ENCODE data around the gene TSHZ1.
A peak's percentile ranks its signal among the peaks of the same experiment; 100 is the strongest.

The TSHZ1 gene

DNA sequence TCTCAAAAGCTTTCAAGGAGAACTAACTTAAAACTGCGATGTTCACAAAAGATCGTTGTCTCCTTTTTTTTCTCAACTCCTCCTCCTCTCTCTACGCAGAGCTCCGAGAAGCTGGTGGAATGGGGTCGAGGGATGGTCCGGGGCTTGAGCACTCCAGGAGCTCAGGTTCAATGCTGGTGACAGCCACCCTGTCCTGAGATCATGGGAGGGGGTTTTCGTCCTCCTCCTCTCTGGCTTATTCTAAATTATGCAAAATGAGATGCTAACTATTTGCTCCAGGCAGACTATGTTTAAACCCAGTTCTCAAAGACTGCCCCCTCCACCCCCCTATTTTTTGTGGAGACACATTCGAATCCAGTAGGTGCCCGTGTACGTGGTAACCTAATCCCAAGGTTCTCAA, 11.8 kb downstream of the TSHZ1 start:
- DNase-seq, result no peak

GRCh38 chr18:75223687-75224347, 13.2 kb downstream of the TSHZ1 start:
- DNase-seq, result peak; percentile 68

DNA sequence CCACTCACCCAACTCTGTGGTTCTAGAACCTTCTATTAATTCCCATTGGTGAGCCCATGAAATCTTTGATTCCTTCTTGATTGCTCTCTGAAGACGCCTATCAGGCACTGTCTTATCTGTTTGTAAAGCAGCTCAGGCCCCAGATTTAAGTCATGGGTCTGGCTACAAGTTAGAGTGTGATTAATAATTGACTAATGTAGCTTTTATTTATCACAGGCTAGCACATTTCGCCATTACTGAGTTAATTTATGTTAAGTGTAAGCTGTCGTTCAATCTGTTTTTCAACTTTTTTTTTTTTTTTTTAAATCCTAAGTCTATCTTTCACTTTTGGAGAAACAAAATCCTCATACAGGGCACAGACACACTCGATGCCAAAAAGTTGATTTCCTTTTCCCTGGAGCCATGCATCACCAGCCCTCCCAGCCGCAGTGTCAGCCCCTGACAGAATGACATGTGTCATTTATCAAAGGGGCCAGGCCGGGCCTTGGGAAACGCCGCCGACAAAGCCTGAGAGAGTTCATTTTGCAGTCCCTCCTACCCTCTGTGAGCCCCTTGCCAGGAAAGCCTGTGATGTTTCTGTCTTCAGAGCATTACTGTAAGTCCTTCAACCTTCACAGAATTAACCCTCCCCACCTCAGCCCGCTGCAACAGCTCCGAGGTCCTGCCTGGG, 15.8 kb downstream of the TSHZ1 start:
- no peak for DNase-seq

DNA sequence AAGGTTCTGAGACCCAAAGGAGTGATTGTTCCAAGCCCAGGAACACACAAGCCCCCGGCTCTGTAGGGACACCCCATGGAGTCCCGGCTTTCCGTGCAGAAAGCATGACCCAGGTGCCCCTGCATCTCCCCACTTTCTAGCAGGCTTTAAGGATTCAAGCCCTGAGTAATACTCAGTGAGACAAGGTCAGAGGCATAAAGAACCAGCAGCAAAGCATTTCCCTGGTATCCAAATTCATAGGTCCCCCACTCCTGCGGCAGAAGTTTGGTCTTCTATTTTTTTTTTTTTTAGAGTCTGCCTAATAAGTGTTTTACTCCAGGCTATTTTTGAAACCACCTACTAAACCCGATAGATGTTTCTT, 16.3 kb downstream of the TSHZ1 start:
- DNase-seq, result no peak

GRCh38 chr18:75227535-75228296, 17.1 kb downstream of the TSHZ1 start:
- DNase-seq, result no peak

DNA sequence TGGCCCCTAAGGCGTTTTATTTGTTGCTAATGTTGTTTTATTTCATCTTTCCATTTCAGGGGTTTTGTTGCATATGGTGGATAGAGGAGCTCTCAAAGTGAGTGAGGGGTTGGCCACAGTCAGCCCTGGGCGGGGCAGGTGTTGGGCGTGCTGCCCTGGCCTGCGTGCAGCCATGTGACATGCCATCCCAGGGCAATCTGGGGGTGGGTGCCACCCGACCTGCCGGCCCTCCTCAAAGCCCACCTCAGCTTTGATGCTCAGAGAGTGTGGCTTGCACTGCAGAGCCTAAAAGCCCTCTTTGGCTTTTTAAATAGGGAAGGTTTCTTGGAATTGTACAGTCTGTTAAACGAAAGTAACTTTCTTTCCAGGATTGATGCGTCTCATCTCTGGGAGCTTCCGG, 18.4 kb downstream of the TSHZ1 start:
- no peak for DNase-seq

DNA sequence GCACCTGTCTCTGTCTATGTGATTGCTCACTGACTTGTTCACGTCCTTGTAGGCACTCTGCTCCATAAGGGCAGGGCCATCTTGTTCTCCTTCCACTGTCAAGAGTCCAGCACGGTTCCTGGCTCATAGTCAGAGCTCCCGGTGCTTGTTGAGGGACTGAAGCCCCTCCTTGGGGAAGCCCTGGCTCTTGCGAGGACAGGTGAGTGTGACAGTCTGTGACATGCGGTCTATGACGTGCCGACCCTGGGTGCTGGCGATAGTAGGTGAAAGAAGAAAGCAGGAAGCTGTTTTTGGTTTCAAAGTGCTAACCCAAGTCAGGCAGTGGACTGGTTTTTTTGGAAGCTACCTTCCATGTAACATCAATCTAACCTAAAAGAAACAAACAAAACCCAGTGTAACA, 18.8 kb downstream of the TSHZ1 start:
- DNase-seq, result no peak

GRCh38 chr18:75230163-75231052, 19.8 kb downstream of the TSHZ1 start:
- no peak for DNase-seq

DNA sequence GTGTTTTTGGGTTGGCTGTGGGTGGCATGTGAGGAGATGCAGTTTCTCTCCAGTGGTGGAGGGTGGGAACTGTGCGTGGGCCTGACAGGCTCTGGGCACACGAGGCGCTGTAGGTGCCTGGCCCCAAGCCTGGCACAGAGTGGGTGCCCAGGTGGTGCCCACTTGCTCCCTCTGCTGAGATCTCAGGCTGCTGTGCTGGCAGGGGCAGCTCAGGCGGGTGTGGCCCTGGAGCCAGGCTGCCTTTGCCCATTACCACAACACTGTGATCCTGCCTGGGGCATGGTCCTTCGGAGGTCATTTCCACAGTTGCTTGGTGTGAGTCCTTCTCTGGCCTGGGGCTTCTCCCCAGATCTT, 20.4 kb downstream of the TSHZ1 start:
- DNase-seq, result no peak

GRCh38 chr18:75234901-75235300, 24.3 kb downstream of the TSHZ1 start:
- DNase-seq, result no peak

GRCh38 chr18:75235896-75236295, 25.3 kb downstream of the TSHZ1 start:
- DNase-seq, result no peak

- DNase-seq, result no peak
These were observed 27.5 kb downstream of the TSHZ1 start for GRCh38 chr18:75238100-75238499.

DNA sequence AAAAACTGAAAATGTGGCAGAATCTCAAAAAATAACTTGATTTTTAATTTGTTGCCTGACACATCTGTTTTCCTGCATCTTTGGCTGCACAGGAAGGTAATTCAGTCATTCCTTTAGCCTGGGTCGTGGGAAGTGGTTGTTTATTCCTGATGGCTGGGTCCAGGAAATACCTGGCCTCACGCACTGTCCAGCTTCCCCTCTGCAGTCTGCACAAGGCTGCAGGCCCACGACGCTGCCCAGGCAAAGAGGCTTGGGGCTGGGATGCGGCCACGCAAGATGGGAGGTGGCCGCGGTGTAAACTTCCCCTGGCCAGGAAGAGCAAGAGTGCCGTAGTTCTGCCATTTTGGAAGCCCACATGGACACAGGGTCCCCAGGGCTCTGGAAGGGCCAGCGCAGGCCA, 28.2 kb downstream of the TSHZ1 start:
- DNase-seq, result no peak

- no peak for DNase-seq
These were observed 29.8 kb downstream of the TSHZ1 start for GRCh38 chr18:75240433-75240832.

DNA sequence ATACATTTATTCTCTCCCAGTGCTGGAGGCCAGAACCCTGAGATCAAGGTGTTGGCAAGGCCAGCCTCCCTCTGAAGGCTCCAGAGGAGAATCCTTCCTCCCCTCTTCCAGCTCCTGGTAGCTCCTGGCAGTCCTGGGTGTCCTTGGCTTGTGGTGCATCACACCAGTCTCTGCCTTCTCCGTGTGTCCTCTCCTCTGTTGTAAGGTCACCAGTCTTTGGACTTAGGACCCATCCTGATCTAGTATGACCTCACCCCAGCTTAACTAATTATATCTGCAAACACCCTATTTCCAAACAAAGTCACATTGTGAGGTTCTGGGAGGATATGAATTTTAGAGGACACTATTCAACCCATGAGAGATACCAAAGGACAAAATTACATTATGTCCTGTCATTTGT, 31.1 kb downstream of the TSHZ1 start:
- no peak for DNase-seq

GRCh38 chr18:75244351-75245313, 34.0 kb downstream of the TSHZ1 start:
- no peak for DNase-seq

- no peak for DNase-seq
These were observed 36.4 kb downstream of the TSHZ1 start for GRCh38 chr18:75246721-75247610.

DNA sequence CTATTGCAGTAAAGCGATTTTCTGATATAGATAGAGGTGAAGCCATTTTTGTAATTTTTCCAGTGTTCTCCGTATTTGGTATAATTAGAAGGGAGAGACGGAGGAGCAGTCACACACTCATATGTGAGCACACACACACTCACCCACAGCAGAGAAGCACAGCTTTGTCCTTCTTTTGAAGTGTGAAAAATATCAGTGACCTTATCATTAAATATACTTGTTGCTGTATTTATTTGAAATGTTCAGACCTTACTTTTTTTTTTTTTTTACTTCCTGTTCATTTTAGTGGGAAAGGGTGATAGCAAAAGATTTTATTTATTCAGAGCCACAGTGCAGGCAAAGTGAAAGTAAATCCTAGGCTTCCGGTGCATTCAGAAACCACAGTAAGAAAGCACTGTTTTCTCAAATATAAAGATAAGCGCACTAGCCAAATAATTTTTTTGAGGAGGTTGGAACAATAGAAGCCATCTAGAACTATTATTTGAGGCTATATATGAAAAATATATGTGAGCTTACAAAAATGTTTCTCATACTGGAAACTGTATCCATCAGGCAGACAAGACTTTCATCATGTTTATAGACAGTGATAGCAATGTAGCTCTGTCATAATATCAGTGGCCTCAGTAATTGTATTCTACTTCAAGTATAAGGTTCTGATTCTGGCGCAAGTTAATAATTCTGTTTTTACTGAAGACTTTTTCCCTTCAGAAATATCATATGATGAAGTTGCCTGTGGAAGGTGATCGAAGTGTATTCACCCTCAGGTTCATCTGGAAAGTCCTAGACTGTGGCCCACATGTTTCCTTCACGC, 37.2 kb downstream of the TSHZ1 start:
- peak; percentile 92 for DNase-seq

DNA sequence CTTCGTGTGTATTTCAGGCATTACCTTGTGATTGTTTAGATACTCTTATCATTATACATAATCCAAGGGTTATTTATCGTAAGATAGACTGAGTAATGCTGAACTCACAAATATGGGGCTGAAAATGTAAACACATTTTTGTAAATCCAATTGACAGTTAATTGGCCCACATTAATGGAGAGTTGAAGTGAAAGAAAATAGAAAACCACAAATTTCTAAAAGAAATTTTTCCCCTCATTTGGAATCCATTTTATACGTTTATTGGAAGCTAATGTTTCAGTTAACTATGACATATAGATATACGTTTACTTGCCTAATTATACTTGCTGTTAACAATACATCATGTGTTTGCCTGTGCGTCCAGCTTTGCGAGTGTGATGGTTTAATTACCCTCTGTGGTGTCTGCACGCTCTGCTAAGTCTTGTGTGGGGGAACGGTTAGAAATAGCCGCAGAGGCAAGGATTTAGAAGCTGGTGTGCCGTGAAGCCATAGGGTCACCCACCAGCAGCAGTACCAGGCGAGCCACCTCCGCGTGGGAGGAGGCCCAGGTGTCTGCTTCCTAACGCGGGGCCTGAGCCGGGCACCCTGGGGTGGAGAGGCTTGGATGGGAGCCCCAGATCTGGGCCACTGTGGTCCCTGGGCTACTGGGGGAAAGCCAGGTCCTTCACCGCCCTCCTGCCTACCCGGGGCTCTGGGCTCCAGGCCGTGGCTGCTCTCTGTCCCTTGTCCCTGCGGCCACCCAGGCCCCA, 38.0 kb downstream of the TSHZ1 start:
- DNase-seq, result peak; percentile 45

Data from NCI-H510A treated with DMSO at 0.1 percent for 48 hours (cell line).